ENCODE data around the gene GALNT18. TPM values are rescaled to one million over a fixed set of nuclear protein-coding genes. Genes with fewer than 3 reads are reported as not detected.

Gene GALNT18
- total RNA-seq, 2 donors from 2014 or later = 28.2 to 57.8 TPM

- TF ChIP-seq, protein P1, sequence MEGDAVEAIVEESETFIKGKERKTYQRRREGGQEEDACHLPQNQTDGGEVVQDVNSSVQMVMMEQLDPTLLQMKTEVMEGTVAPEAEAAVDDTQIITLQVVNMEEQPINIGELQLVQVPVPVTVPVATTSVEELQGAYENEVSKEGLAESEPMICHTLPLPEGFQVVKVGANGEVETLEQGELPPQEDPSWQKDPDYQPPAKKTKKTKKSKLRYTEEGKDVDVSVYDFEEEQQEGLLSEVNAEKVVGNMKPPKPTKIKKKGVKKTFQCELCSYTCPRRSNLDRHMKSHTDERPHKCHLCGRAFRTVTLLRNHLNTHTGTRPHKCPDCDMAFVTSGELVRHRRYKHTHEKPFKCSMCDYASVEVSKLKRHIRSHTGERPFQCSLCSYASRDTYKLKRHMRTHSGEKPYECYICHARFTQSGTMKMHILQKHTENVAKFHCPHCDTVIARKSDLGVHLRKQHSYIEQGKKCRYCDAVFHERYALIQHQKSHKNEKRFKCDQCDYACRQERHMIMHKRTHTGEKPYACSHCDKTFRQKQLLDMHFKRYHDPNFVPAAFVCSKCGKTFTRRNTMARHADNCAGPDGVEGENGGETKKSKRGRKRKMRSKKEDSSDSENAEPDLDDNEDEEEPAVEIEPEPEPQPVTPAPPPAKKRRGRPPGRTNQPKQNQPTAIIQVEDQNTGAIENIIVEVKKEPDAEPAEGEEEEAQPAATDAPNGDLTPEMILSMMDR (IDR thresholded peaks at IDR 0.05) = no peak
- Histone ChIP-seq H3K9me3 (no peaks in the 10 kb centered on the region), H3K36me3 (no peaks in the 10 kb centered on the region), H3K27me3 (replicated peaks; ENCODE audit: insufficient read depth) (no peaks in the 10 kb centered on the region), H3K4me1 (ENCODE audit: control insufficient read depth in 1 of 2, low read depth in 2 of 2) (peaks cover 0 to 21% of the 10 kb centered on the region in 2 donors), H3K4me3 (no peak overlapping the region), H3K27ac (no peak overlapping the region)
- no peak for DNase-seq (ENCODE audit: low spot score)
- no peak for ATAC-seq (ENCODE audit: insufficient number of reproducible peaks, low FRiP score, low read depth)
Measured at GRCh38 chr11:11477695-11478420, 143.9 kb downstream of the GALNT18 start.

DNA sequence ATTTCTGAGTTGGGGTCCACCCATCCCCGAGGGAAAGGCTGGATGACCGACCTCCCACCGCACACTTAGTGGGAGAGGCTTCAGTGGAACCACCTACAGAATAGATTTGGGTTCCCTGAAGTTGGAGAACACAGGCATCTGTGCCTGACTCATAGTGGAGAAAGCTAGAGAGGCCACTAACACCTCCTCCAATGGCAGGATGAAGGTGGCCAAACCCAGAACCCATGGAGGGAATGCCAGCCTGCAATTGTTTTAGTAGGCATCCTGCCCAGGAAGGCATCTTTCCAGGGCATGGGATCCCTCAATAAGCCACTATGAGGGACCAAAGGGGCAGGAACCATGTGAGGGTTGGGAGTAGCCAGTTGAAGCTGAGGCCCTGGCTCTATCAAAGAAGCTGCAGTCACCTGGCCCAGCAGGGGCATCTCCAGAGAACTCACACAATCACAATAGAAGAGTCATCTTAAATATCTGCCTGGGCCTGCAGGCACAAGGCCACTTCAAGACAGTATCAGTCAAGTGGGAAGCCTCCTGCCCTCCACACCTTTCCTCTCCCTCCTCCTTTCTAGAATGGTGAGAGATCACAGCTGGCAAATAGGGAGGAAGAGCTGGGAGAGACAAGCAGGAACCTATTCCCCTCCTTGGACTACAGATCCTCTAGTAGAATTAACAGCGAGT lies 144.7 kb downstream of the GALNT18 start:
- H3K27me3 ChIP-seq (replicated peaks; ENCODE audit: insufficient read depth) = no peaks in the 10 kb centered on the region
- peaks cover 0 to 21% of the 10 kb centered on the region in 2 donors for H3K4me1 ChIP-seq (ENCODE audit: control insufficient read depth in 1 of 2, low read depth in 2 of 2)
- TF ChIP-seq, protein P1 (IDR thresholded peaks at IDR 0.05) = no peak
- H3K9me3 ChIP-seq = no peaks in the 10 kb centered on the region
- DNase-seq (ENCODE audit: low spot score) = no peak
- no peaks in the 10 kb centered on the region for H3K36me3 ChIP-seq
- no peak overlapping the region for H3K27ac ChIP-seq
- ATAC-seq (ENCODE audit: insufficient number of reproducible peaks, low FRiP score, low read depth) = no peak
- no peak overlapping the region for H3K4me3 ChIP-seq

DNA sequence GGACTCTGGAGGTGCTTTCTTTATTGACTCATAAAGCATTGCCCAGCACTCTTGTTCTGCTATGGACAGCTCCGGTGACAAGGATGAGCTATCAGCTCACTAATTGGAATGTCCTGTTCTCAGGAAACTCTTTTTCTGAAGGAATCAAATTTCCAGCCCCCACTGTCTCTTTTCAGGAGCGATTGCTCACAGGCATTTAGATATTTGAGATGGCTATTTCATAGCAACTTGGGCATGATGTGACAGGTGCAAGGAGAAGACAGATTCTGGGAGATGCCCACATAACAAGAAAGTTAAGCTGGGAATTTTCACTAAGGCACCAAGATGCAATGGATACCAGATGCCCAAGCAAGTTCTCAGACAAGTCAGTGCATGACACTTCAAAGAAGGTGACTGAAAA lies 145.3 kb downstream of the GALNT18 start:
- peaks cover 0 to 17% of the 10 kb centered on the region in 2 donors for H3K4me1 ChIP-seq (ENCODE audit: control insufficient read depth in 1 of 2, low read depth in 2 of 2)
- H3K27ac ChIP-seq = no peak overlapping the region
- TF ChIP-seq, protein P1 (IDR thresholded peaks at IDR 0.05) = no peak
- no peaks in the 10 kb centered on the region for H3K36me3 ChIP-seq
- H3K9me3 ChIP-seq = no peaks in the 10 kb centered on the region
- no peak overlapping the region for H3K4me3 ChIP-seq
- ATAC-seq (ENCODE audit: insufficient number of reproducible peaks, low FRiP score, low read depth) (no peak), DNase-seq (ENCODE audit: low spot score) (no peak)
- H3K27me3 ChIP-seq (replicated peaks; ENCODE audit: insufficient read depth) = no peaks in the 10 kb centered on the region

DNA sequence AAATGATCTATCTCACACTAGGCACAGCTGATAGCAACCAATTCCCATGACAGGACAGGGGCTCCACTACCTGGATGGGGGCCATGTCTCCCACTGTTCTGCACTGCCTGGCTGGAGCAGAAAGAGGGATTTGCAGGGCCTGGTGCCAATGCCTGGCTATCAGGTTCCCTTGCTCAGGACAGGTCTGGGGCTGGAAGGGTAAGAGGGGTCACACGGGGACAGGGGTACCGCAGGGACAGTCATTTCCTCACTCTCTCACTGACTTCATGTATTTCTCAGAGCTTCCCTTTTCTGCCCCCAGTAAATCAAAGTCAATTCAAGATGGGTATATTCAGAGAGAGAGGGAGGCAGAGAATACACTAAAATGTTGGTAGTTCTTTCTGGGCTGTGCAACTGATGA lies 149.7 kb downstream of the GALNT18 start:
- no peaks in the 10 kb centered on the region for H3K9me3 ChIP-seq
- ATAC-seq (ENCODE audit: insufficient number of reproducible peaks, low FRiP score, low read depth) (no peak), DNase-seq (ENCODE audit: low spot score) (no peak)
- H3K4me1 ChIP-seq (ENCODE audit: control insufficient read depth in 1 of 2, low read depth in 2 of 2) = peaks cover 4 to 23% of the 10 kb centered on the region in 2 donors
- no peaks in the 10 kb centered on the region for H3K27me3 ChIP-seq (replicated peaks; ENCODE audit: insufficient read depth)
- no peak overlapping the region for H3K27ac ChIP-seq
- TF ChIP-seq, protein P1 (IDR thresholded peaks at IDR 0.05) = no peak
- no peak overlapping the region for H3K4me3 ChIP-seq
- H3K36me3 ChIP-seq = no peaks in the 10 kb centered on the region

DNA sequence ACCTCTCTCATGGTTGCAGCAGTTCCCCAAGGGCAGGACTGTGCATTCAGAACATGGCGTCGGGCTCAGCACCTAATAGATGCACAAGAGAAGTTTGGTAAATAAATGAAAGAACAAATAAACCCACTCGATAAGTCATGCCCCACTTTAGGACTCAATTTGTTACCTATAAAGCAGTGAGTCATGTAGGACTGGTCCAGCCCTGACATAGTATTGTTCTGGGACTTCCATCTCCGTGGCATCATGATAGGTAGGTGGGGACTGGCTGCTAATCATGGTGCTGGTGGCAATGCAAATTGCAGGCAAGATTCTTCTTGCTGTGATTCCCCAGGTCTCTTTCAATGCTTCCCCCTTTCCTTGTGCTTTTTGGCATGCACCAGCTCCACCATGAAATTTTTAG lies 150.6 kb downstream of the GALNT18 start:
- no peak for ATAC-seq (ENCODE audit: insufficient number of reproducible peaks, low FRiP score, low read depth)
- H3K27me3 ChIP-seq (replicated peaks; ENCODE audit: insufficient read depth) = no peaks in the 10 kb centered on the region
- H3K4me3 ChIP-seq = no peak overlapping the region
- TF ChIP-seq, protein P1 (IDR thresholded peaks at IDR 0.05) = no peak
- H3K9me3 ChIP-seq = no peaks in the 10 kb centered on the region
- no peaks in the 10 kb centered on the region for H3K36me3 ChIP-seq
- H3K27ac ChIP-seq = no peak overlapping the region
- H3K4me1 ChIP-seq (ENCODE audit: control insufficient read depth in 1 of 2, low read depth in 2 of 2) = peaks cover 4 to 16% of the 10 kb centered on the region in 2 donors
- DNase-seq (ENCODE audit: low spot score) = no peak
